ENCODE results near the gene SIPA1L2.

SIPA1L2 gene

DNA sequence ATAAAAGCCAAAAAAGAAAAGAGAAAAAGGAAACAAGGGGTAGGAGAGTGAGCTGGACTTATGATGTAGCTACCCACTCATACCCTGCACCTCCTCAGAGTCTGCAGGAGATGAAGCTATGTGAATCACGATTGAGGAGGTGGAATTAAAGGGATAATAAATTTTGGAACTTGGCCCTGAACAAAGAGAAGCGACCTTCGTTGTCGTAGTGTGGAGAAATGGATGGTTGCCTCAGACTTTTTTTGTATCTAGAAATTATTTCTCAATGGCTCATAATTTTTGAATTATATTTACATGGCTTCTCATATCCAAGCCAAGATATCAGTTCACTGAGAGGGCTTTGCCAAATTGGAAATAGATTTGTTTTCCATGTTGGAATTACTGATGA is 37.8 kb upstream of the SIPA1L2 start:
- H3K4me2 ChIP-seq (ENCODE audit: insufficient read depth, low read length, poor library complexity, severe bottlenecking): no peak overlapping the region
- no peaks in the 10 kb centered on the region for H3K79me1 ChIP-seq (ENCODE audit: low read depth, low read length)
- no CpG with 5 or more reads among the region's 4 CpGs for WGBS, 2 donors (ENCODE audit: extremely low coverage in 2 of 2, insufficient read length in 2 of 2, insufficient replicate concordance in 1 of 2)
- H3K18ac ChIP-seq (ENCODE audit: low read length): no peak overlapping the region
- H3K4me1 ChIP-seq (ENCODE audit: control insufficient read depth in 2 of 2, insufficient read depth in 1 of 2, low read depth in 1 of 2, low read length in 2 of 2): no peaks in the 10 kb centered on the region
- no peak overlapping the region for H4K91ac ChIP-seq (ENCODE audit: low read depth, low read length, poor library complexity)
- no peak overlapping the region for H3K23ac ChIP-seq (ENCODE audit: low read depth, low read length, poor library complexity)
- H3K4me3 ChIP-seq (ENCODE audit: low read length in 2 of 2): no peak overlapping the region
- no peak overlapping the region for H2AK5ac ChIP-seq (ENCODE audit: low read depth, low read length)
- H2BK120ac ChIP-seq (ENCODE audit: low read depth, low read length): no peak overlapping the region
- no peaks in the 10 kb centered on the region for H3K36me3 ChIP-seq (replicated peaks in 1 of 2; ENCODE audit: control insufficient read depth in 2 of 2, insufficient read depth in 2 of 2, low read length in 2 of 2)
- no peak for DNase-seq (ENCODE audit: low spot score)
- H2BK15ac ChIP-seq (ENCODE audit: low read length): no peak overlapping the region
- no peaks in the 10 kb centered on the region for H3K9me3 ChIP-seq (replicated peaks in 1 of 2; ENCODE audit: control insufficient read depth in 2 of 2, insufficient read depth in 1 of 2, low read depth in 1 of 2, low read length in 2 of 2)
- no peak overlapping the region for H3K9ac ChIP-seq (ENCODE audit: low read depth, low read length, poor library complexity)
- H3K4ac ChIP-seq (ENCODE audit: low read length): no peak overlapping the region
- no peak overlapping the region for H2BK5ac ChIP-seq (ENCODE audit: low read length)
- no peak overlapping the region for H4K8ac ChIP-seq (ENCODE audit: low read depth, low read length)
- no peak overlapping the region for H3K14ac ChIP-seq (ENCODE audit: low read length)
- no peak overlapping the region for H2AFZ ChIP-seq (ENCODE audit: low read length)
- no peak overlapping the region for H3K27ac ChIP-seq (replicated peaks; ENCODE audit: low read length)
- no peaks in the 10 kb centered on the region for H3K27me3 ChIP-seq (ENCODE audit: control insufficient read depth in 3 of 3, insufficient read depth in 3 of 3, low read depth in 1 of 3, low read length in 3 of 3)
- H2BK12ac ChIP-seq (ENCODE audit: low read length): no peak overlapping the region

DNA sequence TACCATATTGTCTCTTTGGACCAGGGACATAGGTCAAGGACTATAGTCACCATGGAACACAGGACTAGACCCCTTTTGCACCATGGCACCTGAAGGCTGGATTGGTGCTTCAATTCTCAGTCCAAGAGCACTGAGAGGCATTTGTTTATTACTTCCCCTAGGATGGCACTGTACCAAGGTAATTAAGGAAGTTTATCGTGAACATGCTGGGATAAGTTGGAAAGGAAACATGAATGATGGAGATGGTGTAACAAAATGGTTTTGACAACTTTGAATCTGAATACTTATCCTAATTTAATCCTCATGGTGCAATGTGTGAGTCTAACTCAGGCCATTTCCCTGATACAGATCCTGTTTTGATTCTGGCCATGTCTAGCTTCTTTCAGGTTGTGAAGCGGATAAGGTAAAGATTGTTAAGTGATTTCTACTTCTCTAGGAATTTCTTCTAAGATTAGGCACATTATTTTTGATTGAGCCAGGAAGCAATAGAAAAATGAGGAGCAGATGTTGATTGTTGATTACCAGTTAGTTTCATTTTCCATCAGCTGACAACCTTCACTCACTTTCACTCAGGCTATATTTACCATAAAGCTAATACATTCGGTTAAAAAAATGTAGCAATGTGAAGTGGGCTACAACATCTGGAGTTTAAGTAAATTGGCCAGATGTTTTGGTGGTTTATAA is 37.3 kb upstream of the SIPA1L2 start:
- H3K18ac ChIP-seq (ENCODE audit: low read length): no peak overlapping the region
- H2AFZ ChIP-seq (ENCODE audit: low read length): no peak overlapping the region
- no peak overlapping the region for H2BK5ac ChIP-seq (ENCODE audit: low read length)
- no peaks in the 10 kb centered on the region for H3K4me1 ChIP-seq (ENCODE audit: control insufficient read depth in 2 of 2, insufficient read depth in 1 of 2, low read depth in 1 of 2, low read length in 2 of 2)
- no peaks in the 10 kb centered on the region for H3K27me3 ChIP-seq (ENCODE audit: control insufficient read depth in 3 of 3, insufficient read depth in 3 of 3, low read depth in 1 of 3, low read length in 3 of 3)
- H3K79me1 ChIP-seq (ENCODE audit: low read depth, low read length): no peaks in the 10 kb centered on the region
- no CpG with 5 or more reads among the region's 3 CpGs for WGBS, 2 donors (ENCODE audit: extremely low coverage in 2 of 2, insufficient read length in 2 of 2, insufficient replicate concordance in 1 of 2)
- no peak overlapping the region for H2BK120ac ChIP-seq (ENCODE audit: low read depth, low read length)
- no peak overlapping the region for H3K23ac ChIP-seq (ENCODE audit: low read depth, low read length, poor library complexity)
- no peak overlapping the region for H3K4me3 ChIP-seq (ENCODE audit: low read length in 2 of 2)
- no peak overlapping the region for H3K14ac ChIP-seq (ENCODE audit: low read length)
- no peak overlapping the region for H4K91ac ChIP-seq (ENCODE audit: low read depth, low read length, poor library complexity)
- DNase-seq (ENCODE audit: low spot score): no peak
- no peaks in the 10 kb centered on the region for H3K36me3 ChIP-seq (replicated peaks in 1 of 2; ENCODE audit: control insufficient read depth in 2 of 2, insufficient read depth in 2 of 2, low read length in 2 of 2)
- H3K4ac ChIP-seq (ENCODE audit: low read length): no peak overlapping the region
- no peak overlapping the region for H4K8ac ChIP-seq (ENCODE audit: low read depth, low read length)
- H3K9me3 ChIP-seq (replicated peaks in 1 of 2; ENCODE audit: control insufficient read depth in 2 of 2, insufficient read depth in 1 of 2, low read depth in 1 of 2, low read length in 2 of 2): no peaks in the 10 kb centered on the region
- no peak overlapping the region for H3K27ac ChIP-seq (replicated peaks; ENCODE audit: low read length)
- H2BK15ac ChIP-seq (ENCODE audit: low read length): no peak overlapping the region
- no peak overlapping the region for H3K9ac ChIP-seq (ENCODE audit: low read depth, low read length, poor library complexity)
- no peak overlapping the region for H2AK5ac ChIP-seq (ENCODE audit: low read depth, low read length)
- H2BK12ac ChIP-seq (ENCODE audit: low read length): no peak overlapping the region
- no peak overlapping the region for H3K4me2 ChIP-seq (ENCODE audit: insufficient read depth, low read length, poor library complexity, severe bottlenecking)

GRCh38 chr1:232664844-232665777 is 35.2 kb upstream of the SIPA1L2 start:
- DNase-seq (ENCODE audit: low spot score): no peak
- no peak overlapping the region for H3K9ac ChIP-seq (ENCODE audit: low read depth, low read length, poor library complexity)

GRCh38 chr1:232662910-232663309 is 33.0 kb upstream of the SIPA1L2 start:
- Histone ChIP-seq H3K9me3 (replicated peaks in 1 of 2; ENCODE audit: control insufficient read depth in 2 of 2, insufficient read depth in 1 of 2, low read depth in 1 of 2, low read length in 2 of 2) (no peaks in the 10 kb centered on the region), H3K14ac (ENCODE audit: low read length) (no peak overlapping the region), H3K36me3 (replicated peaks in 1 of 2; ENCODE audit: control insufficient read depth in 2 of 2, insufficient read depth in 2 of 2, low read length in 2 of 2) (no peaks in the 10 kb centered on the region), H2BK15ac (ENCODE audit: low read length) (no peak overlapping the region), H3K27ac (replicated peaks; ENCODE audit: low read length) (no peak overlapping the region), H3K27me3 (ENCODE audit: control insufficient read depth in 3 of 3, insufficient read depth in 3 of 3, low read depth in 1 of 3, low read length in 3 of 3) (no peaks in the 10 kb centered on the region), H3K4me2 (ENCODE audit: insufficient read depth, low read length, poor library complexity, severe bottlenecking) (no peak overlapping the region), H3K4me3 (ENCODE audit: low read length in 2 of 2) (no peak overlapping the region), H3K4me1 (ENCODE audit: control insufficient read depth in 2 of 2, insufficient read depth in 1 of 2, low read depth in 1 of 2, low read length in 2 of 2) (no peaks in the 10 kb centered on the region), H3K4ac (ENCODE audit: low read length) (no peak overlapping the region), H2BK12ac (ENCODE audit: low read length) (no peak overlapping the region), H3K18ac (ENCODE audit: low read length) (no peak overlapping the region), H3K79me1 (ENCODE audit: low read depth, low read length) (no peaks in the 10 kb centered on the region), H3K9ac (ENCODE audit: low read depth, low read length, poor library complexity) (no peak overlapping the region), H2AFZ (ENCODE audit: low read length) (no peak overlapping the region), H3K23ac (ENCODE audit: low read depth, low read length, poor library complexity) (no peak overlapping the region), H2BK120ac (ENCODE audit: low read depth, low read length) (no peak overlapping the region), H4K8ac (ENCODE audit: low read depth, low read length) (no peak overlapping the region), H2BK5ac (ENCODE audit: low read length) (no peak overlapping the region), H4K91ac (ENCODE audit: low read depth, low read length, poor library complexity) (no peak overlapping the region), H2AK5ac (ENCODE audit: low read depth, low read length) (no peak overlapping the region)
- WGBS, 2 donors (ENCODE audit: extremely low coverage in 2 of 2, insufficient read length in 2 of 2, insufficient replicate concordance in 1 of 2): no CpG with 5 or more reads among the region's 7 CpGs
- DNase-seq (ENCODE audit: low spot score): no peak

More at GRCh38 chr1:232664844-232665777, 35.2 kb upstream of the SIPA1L2 start:
- Histone ChIP-seq H2AFZ (ENCODE audit: low read length) (no peak overlapping the region), H3K4me2 (ENCODE audit: insufficient read depth, low read length, poor library complexity, severe bottlenecking) (no peak overlapping the region), H2BK120ac (ENCODE audit: low read depth, low read length) (no peak overlapping the region), H3K27me3 (ENCODE audit: control insufficient read depth in 3 of 3, insufficient read depth in 3 of 3, low read depth in 1 of 3, low read length in 3 of 3) (no peaks in the 10 kb centered on the region), H3K9me3 (replicated peaks in 1 of 2; ENCODE audit: control insufficient read depth in 2 of 2, insufficient read depth in 1 of 2, low read depth in 1 of 2, low read length in 2 of 2) (no peaks in the 10 kb centered on the region), H4K8ac (ENCODE audit: low read depth, low read length) (no peak overlapping the region), H2BK5ac (ENCODE audit: low read length) (no peak overlapping the region), H3K4me3 (ENCODE audit: low read length in 2 of 2) (no peak overlapping the region), H3K18ac (ENCODE audit: low read length) (no peak overlapping the region), H3K27ac (replicated peaks; ENCODE audit: low read length) (no peak overlapping the region), H3K14ac (ENCODE audit: low read length) (no peak overlapping the region), H3K36me3 (replicated peaks in 1 of 2; ENCODE audit: control insufficient read depth in 2 of 2, insufficient read depth in 2 of 2, low read length in 2 of 2) (no peaks in the 10 kb centered on the region), H2AK5ac (ENCODE audit: low read depth, low read length) (no peak overlapping the region), H2BK12ac (ENCODE audit: low read length) (no peak overlapping the region), H4K91ac (ENCODE audit: low read depth, low read length, poor library complexity) (no peak overlapping the region), H2BK15ac (ENCODE audit: low read length) (no peak overlapping the region), H3K79me1 (ENCODE audit: low read depth, low read length) (no peaks in the 10 kb centered on the region), H3K4ac (ENCODE audit: low read length) (no peak overlapping the region), H3K4me1 (ENCODE audit: control insufficient read depth in 2 of 2, insufficient read depth in 1 of 2, low read depth in 1 of 2, low read length in 2 of 2) (no peaks in the 10 kb centered on the region), H3K23ac (ENCODE audit: low read depth, low read length, poor library complexity) (no peak overlapping the region)
- WGBS, 2 donors (ENCODE audit: extremely low coverage in 2 of 2, insufficient read length in 2 of 2, insufficient replicate concordance in 1 of 2): no CpG with 5 or more reads among the region's 3 CpGs

Measured in neuronal stem cell (in vitro differentiated cells).